ENCODE measurements around the gene PNCK. TPM values are rescaled to one million over a fixed set of nuclear protein-coding genes. Genes with fewer than 3 reads are reported as not detected.

PNCK gene
- total and polyA plus RNA-seq, 2 of the 13 experiments (the other 11 are each of a cell fraction or from before 2014, with no cell fraction given), result 33.1 TPM; not detected in 1

DNA sequence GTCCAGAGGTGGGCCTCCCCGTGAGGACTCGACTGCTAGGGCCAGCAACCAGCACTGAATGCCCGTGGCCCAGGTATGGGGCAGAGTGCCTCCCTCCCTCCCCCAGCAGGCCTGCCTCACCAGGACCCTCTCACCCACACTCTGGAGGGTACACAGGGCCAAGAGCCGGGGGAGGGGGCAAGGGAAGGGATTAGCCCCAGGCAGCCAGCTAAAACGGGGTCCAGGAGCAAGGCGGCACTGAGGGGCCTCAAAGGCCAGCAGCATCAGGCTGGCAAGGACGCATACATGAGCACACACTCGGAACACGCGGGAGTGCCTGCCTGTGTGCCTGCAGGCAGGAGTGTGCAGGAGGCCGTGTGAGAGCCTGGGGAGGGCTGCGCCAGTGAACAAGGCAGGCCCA, 44.9 kb downstream of the PNCK start:
- in situ Hi-C loops (cut with HindIII; ENCODE audit: extremely low pct_ligation_motif_present, low pct_unique_long_range_greater_than_20kb) (no loop called here), intact Hi-C loops (cut with micrococcal nuclease; ENCODE audit: unreplicated experiment) (no loop called here)
- DNase-seq (ENCODE audit: low spot score), result no peak
- no peaks in the 10 kb centered on the region for H3K27me3 ChIP-seq (ENCODE audit: control insufficient read depth in 1 of 2, insufficient read depth in 2 of 2, low read length in 2 of 2)
- ATAC-seq, result no peak
- peaks cover 77% of the 10 kb centered on the region for H3K4me1 ChIP-seq (ENCODE audit: insufficient read depth, low read length)
- ChIA-PET CTCF (ENCODE audit: low intra/inter-chr PET ratio, low total read pairs) (no interaction called here), POLR2A (interaction anchor here (1.9 to 11.8 kb wide), 4 partner anchors 8 to 29 kb away, joined by 10 to 596 read pairs (median 150); partner anchors contain the start of genes CCNQ and DUSP9)
- H3K4me2 ChIP-seq (ENCODE audit: low read depth, low read length), result peak overlapping the region; percentile 63; the same call in 1 of the 2 replicates
- no TSS peak for BruUV-seq (replicated peaks)
- H3K9ac ChIP-seq (ENCODE audit: insufficient read depth, low read depth, low read length), result peak overlapping the region; percentile 63
- no peaks in the 10 kb centered on the region for H4K20me1 ChIP-seq (ENCODE audit: insufficient read depth, low read length)
- WGBS (ENCODE audit: low lambda C conversion rate), result 90% methylated on average over 7 of the region's 12 CpGs
- no peak for FAIRE-seq
- H2AFZ ChIP-seq (ENCODE audit: low read length), result no peak overlapping the region
- no peaks in the 10 kb centered on the region for H3K36me3 ChIP-seq (replicated peaks in 1 of 2; ENCODE audit: control insufficient read depth in 1 of 2, insufficient read depth in 2 of 2, low read length in 2 of 2)
- H3K27ac ChIP-seq (ENCODE audit: extremely low read length, insufficient read depth, low read length), result peak overlapping the region; percentile 100
- no peaks in the 10 kb centered on the region for H3K9me3 ChIP-seq (ENCODE audit: low read length)
- H3K4me3 ChIP-seq (replicated peaks in 1 of 3; ENCODE audit: insufficient read depth in 1 of 3, low read depth in 2 of 3, low read length in 3 of 3), result peak overlapping the region in 1 of 3 experiments; percentile 37; a peak in 1 of 6 replicates
- H3K79me2 ChIP-seq (ENCODE audit: insufficient read depth, low read length), result peaks cover 19% of the 10 kb centered on the region
- TF ChIP-seq ZKSCAN1 (IDR thresholded peaks at IDR 0.05; ENCODE audit: low read length) (no peak), AGO2 (optimal IDR thresholded peaks at IDR 0.05; ENCODE audit: low read depth, low read length) (peak; percentile 92), AKAP8 (CRISPR knock-in tag; IDR thresholded peaks at IDR 0.05) (peak; percentile 91)
- TF ChIP-seq, protein P1, sequence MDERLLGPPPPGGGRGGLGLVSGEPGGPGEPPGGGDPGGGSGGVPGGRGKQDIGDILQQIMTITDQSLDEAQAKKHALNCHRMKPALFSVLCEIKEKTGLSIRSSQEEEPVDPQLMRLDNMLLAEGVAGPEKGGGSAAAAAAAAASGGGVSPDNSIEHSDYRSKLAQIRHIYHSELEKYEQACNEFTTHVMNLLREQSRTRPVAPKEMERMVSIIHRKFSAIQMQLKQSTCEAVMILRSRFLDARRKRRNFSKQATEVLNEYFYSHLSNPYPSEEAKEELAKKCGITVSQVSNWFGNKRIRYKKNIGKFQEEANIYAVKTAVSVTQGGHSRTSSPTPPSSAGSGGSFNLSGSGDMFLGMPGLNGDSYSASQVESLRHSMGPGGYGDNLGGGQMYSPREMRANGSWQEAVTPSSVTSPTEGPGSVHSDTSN (CRISPR knock-in tag; IDR thresholded peaks at IDR 0.05), result no peak
- TF ChIP-seq, protein P2, sequence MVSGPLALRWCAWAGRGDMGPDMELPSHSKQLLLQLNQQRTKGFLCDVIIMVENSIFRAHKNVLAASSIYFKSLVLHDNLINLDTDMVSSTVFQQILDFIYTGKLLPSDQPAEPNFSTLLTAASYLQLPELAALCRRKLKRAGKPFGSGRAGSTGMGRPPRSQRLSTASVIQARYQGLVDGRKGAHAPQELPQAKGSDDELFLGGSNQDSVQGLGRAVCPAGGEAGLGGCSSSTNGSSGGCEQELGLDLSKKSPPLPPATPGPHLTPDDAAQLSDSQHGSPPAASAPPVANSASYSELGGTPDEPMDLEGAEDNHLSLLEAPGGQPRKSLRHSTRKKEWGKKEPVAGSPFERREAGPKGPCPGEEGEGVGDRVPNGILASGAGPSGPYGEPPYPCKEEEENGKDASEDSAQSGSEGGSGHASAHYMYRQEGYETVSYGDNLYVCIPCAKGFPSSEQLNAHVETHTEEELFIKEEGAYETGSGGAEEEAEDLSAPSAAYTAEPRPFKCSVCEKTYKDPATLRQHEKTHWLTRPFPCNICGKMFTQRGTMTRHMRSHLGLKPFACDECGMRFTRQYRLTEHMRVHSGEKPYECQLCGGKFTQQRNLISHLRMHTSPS (CRISPR knock-in tag; IDR thresholded peaks at IDR 0.05; ENCODE audit: low read depth), result 0 out of 2 replicates have a peak, but pooled peaks have one; percentile 24
- TF ChIP-seq, protein P3, sequence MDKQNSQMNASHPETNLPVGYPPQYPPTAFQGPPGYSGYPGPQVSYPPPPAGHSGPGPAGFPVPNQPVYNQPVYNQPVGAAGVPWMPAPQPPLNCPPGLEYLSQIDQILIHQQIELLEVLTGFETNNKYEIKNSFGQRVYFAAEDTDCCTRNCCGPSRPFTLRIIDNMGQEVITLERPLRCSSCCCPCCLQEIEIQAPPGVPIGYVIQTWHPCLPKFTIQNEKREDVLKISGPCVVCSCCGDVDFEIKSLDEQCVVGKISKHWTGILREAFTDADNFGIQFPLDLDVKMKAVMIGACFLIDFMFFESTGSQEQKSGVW (CRISPR knock-in tag; IDR thresholded peaks at IDR 0.05; ENCODE audit: borderline replicate concordance), result no peak
- TF ChIP-seq, protein P4, sequence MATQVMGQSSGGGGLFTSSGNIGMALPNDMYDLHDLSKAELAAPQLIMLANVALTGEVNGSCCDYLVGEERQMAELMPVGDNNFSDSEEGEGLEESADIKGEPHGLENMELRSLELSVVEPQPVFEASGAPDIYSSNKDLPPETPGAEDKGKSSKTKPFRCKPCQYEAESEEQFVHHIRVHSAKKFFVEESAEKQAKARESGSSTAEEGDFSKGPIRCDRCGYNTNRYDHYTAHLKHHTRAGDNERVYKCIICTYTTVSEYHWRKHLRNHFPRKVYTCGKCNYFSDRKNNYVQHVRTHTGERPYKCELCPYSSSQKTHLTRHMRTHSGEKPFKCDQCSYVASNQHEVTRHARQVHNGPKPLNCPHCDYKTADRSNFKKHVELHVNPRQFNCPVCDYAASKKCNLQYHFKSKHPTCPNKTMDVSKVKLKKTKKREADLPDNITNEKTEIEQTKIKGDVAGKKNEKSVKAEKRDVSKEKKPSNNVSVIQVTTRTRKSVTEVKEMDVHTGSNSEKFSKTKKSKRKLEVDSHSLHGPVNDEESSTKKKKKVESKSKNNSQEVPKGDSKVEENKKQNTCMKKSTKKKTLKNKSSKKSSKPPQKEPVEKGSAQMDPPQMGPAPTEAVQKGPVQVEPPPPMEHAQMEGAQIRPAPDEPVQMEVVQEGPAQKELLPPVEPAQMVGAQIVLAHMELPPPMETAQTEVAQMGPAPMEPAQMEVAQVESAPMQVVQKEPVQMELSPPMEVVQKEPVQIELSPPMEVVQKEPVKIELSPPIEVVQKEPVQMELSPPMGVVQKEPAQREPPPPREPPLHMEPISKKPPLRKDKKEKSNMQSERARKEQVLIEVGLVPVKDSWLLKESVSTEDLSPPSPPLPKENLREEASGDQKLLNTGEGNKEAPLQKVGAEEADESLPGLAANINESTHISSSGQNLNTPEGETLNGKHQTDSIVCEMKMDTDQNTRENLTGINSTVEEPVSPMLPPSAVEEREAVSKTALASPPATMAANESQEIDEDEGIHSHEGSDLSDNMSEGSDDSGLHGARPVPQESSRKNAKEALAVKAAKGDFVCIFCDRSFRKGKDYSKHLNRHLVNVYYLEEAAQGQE (IDR thresholded peaks at IDR 0.05; ENCODE audit: borderline replicate concordance in 1 of 2, low read depth in 1 of 2, low read length in 2 of 2), result no peak
- TF ChIP-seq, protein P5, sequence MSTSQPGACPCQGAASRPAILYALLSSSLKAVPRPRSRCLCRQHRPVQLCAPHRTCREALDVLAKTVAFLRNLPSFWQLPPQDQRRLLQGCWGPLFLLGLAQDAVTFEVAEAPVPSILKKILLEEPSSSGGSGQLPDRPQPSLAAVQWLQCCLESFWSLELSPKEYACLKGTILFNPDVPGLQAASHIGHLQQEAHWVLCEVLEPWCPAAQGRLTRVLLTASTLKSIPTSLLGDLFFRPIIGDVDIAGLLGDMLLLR (CRISPR knock-in tag; IDR thresholded peaks at IDR 0.05), result no peak
- TF ChIP-seq, protein P6, sequence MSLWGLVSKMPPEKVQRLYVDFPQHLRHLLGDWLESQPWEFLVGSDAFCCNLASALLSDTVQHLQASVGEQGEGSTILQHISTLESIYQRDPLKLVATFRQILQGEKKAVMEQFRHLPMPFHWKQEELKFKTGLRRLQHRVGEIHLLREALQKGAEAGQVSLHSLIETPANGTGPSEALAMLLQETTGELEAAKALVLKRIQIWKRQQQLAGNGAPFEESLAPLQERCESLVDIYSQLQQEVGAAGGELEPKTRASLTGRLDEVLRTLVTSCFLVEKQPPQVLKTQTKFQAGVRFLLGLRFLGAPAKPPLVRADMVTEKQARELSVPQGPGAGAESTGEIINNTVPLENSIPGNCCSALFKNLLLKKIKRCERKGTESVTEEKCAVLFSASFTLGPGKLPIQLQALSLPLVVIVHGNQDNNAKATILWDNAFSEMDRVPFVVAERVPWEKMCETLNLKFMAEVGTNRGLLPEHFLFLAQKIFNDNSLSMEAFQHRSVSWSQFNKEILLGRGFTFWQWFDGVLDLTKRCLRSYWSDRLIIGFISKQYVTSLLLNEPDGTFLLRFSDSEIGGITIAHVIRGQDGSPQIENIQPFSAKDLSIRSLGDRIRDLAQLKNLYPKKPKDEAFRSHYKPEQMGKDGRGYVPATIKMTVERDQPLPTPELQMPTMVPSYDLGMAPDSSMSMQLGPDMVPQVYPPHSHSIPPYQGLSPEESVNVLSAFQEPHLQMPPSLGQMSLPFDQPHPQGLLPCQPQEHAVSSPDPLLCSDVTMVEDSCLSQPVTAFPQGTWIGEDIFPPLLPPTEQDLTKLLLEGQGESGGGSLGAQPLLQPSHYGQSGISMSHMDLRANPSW (CRISPR knock-in tag; IDR thresholded peaks at IDR 0.05; ENCODE audit: borderline replicate concordance), result no peak

Measured in HepG2 (cell line).